PC-9 (cell line): ENCODE results near the gene MISP3. TPM values are rescaled to one million over a fixed set of nuclear protein-coding genes. Genes with fewer than 3 reads are reported as not detected.

ENCODE experiments used
- BruUV-seq: library from RNA; stranded (reverse); fragments of 400-500 nt; replicated peaks from 2 replicates; lab custom pipeline; 2021; lab: Mats Ljungman, UMichigan
- CTCF ChIA-PET: fragments of 300-600 bp; sonication (Branson Sonifier 250); formaldehyde crosslinking; loops from one replicate; lab custom pipeline; 2022; ENCODE audit warnings: antibody characterized with exemption; lab: Charles Lee
- POLR2A ChIA-PET: fragments of 300-600 bp; sonication (Branson Sonifier 250); formaldehyde crosslinking; loops from one replicate; lab custom pipeline; 2022; ENCODE audit warnings: antibody characterized with exemption; ENCODE audit not compliant: unreplicated experiment; lab: Charles Lee
- DNase-seq, 2 experiments: peaks; one replicate each; pipeline versions ENCODE4 v3.0.0 to v3.0.0-alpha.2; 2015 to 2022; ENCODE audit warnings: mixed read lengths in 1 of 2
- H2AFZ ChIP-seq: fragments of 200-600 bp; sonication (generic); 2 replicates; pipeline ENCODE4 v1.8.1; 2017; ENCODE audit warnings: antibody characterized with exemption
- H3F3A ChIP-seq: fragments of 200-600 bp; sonication (generic); 2 replicates; pipeline ENCODE4 v1.8.1; 2017; ENCODE audit warnings: antibody characterized with exemption, mild to moderate bottlenecking, low read depth; ENCODE audit not compliant: insufficient read depth
- H3K27ac ChIP-seq: fragments of 200-600 bp; sonication (generic); 2 replicates; pipeline ENCODE4 v1.6.1; 2016; ENCODE audit warnings: mixed run types
- H3K27me3 ChIP-seq: fragments of 200-600 bp; sonication (generic); 2 replicates; pipeline ENCODE4 v1.6.1; 2016; ENCODE audit warnings: low read depth, mixed run types; ENCODE audit not compliant: insufficient read depth
- H3K36me3 ChIP-seq: fragments of 200-600 bp; sonication (generic); 2 replicates; pipeline ENCODE4 v1.6.1; 2016; ENCODE audit warnings: low read depth, mixed run types
- H3K4me1 ChIP-seq: fragments of 200-600 bp; sonication (generic); replicated peaks from 2 replicates; pipeline ENCODE4 v1.6.1; 2016; ENCODE audit warnings: mixed run types; ENCODE audit not compliant: insufficient read depth
- H3K4me2 ChIP-seq: fragments of 200-600 bp; sonication (generic); 2 replicates; pipeline ENCODE4 v1.6.1; 2017; ENCODE audit warnings: mixed run types
- H3K4me3 ChIP-seq: fragments of 200-600 bp; sonication (generic); 2 replicates; pipeline ENCODE4 v1.6.1; 2016; ENCODE audit warnings: mixed run types
- H3K79me2 ChIP-seq: fragments of 200-600 bp; sonication (generic); 2 replicates; pipeline ENCODE4 v1.6.1; 2017; ENCODE audit warnings: low read depth, mixed run types
- H3K9me2 ChIP-seq: fragments of 200-600 bp; sonication (generic); 2 replicates; pipeline ENCODE4 v1.8.1; 2017; ENCODE audit warnings: mild to moderate bottlenecking; ENCODE audit not compliant: insufficient read depth
- H3K9me3 ChIP-seq: fragments of 200-600 bp; sonication (generic); 2 replicates; pipeline ENCODE4 v1.8.1; 2016; ENCODE audit warnings: low read depth; ENCODE audit not compliant: insufficient read depth
- H4K20me1 ChIP-seq: fragments of 200-600 bp; sonication (generic); 2 replicates; pipeline ENCODE4 v1.8.1; 2017; ENCODE audit not compliant: insufficient read depth
- CTCF ChIP-seq: fragments of 200-600 bp; sonication (generic); conservative IDR thresholded peaks from 2 replicates; pipeline ENCODE4 v1.6.1; 2017; ENCODE audit warnings: mixed run types, antibody characterized with exemption, mild to moderate bottlenecking, moderate library complexity
- EZH2 ChIP-seq: fragments of 200-600 bp; sonication (generic); IDR thresholded peaks from 2 replicates; pipeline ENCODE4 v1.8.0; 2017; ENCODE audit warnings: antibody characterized with exemption, low read depth
- intact Hi-C: fragments of 100-400 bp; cut with micrococcal nuclease; formaldehyde crosslinking; loops from one replicate; pipeline ENCODE4 v1.10.0; 2022; ENCODE audit not compliant: unreplicated experiment
- total RNA-seq: library from RNA; stranded (reverse); gene quantifications from 2 replicates; pipeline ENCODE4 v1.2.3, GENCODE V29; 2021

The MISP3 gene
- total RNA-seq, 1 experiment from 2014 or later, result 6.7 TPM

GRCh38 chr19:14056069-14056666 is 16.4 kb upstream of the MISP3 start:
- Histone ChIP-seq H2AFZ (no peak overlapping the region), H3K36me3 (no peaks in the 10 kb centered on the region), H3K4me2 (no peak overlapping the region), H3K9me3 (no peaks in the 10 kb centered on the region), H3K27me3 (no peaks in the 10 kb centered on the region), H3K9me2 (no peaks in the 10 kb centered on the region), H3F3A (peaks cover 12% of the 10 kb centered on the region; the same call in 1 of the 2 replicates), H3K27ac (no peak overlapping the region), H3K4me3 (no peak overlapping the region), H4K20me1 (no peaks in the 10 kb centered on the region), H3K4me1 (peaks cover 3% of the 10 kb centered on the region), H3K79me2 (no peaks in the 10 kb centered on the region)
- TF ChIP-seq CTCF, result no peak
- TF ChIP-seq EZH2, result no peak
- BruUV-seq, result no TSS peak
- ChIA-PET CTCF (no interaction called here), POLR2A (no interaction called here)
- intact Hi-C loops, result no loop called here
- DNase-seq, result no peak

- POLR2A ChIA-PET, result no interaction called here
Measured at GRCh38 chr19:14056741-14057356, 15.7 kb upstream of the MISP3 start.

More at GRCh38 chr19:14056741-14057356, 15.7 kb upstream of the MISP3 start:
- Histone ChIP-seq H2AFZ (no peak overlapping the region), H3F3A (peaks cover 13% of the 10 kb centered on the region; the same call in 1 of the 2 replicates), H3K27ac (no peak overlapping the region), H3K4me2 (no peak overlapping the region), H3K36me3 (no peaks in the 10 kb centered on the region), H3K27me3 (no peaks in the 10 kb centered on the region), H3K9me3 (no peaks in the 10 kb centered on the region), H3K9me2 (no peaks in the 10 kb centered on the region), H3K4me3 (no peak overlapping the region), H4K20me1 (no peaks in the 10 kb centered on the region), H3K4me1 (peaks cover 10% of the 10 kb centered on the region), H3K79me2 (no peaks in the 10 kb centered on the region)
- intact Hi-C loops, result no loop called here
- CTCF ChIA-PET, result no interaction called here
- no peak for DNase-seq
- BruUV-seq, result no TSS peak
- TF ChIP-seq EZH2 (no peak), CTCF (no peak)
